GM21737 (cell line): ENCODE results near the gene ATP5MK.
"Not testable (repeated sequence)": the region's sequence is repeated elsewhere in the genome, so short reads cannot be mapped to it uniquely, and the experiment has no call there.

Source experiments
- ATAC-seq: cut with Tn5 transposase; IDR thresholded peaks from one replicate; pipeline ENCODE4 v1.9.1; 2021; ENCODE audit warnings: mild to moderate bottlenecking, moderate library complexity; ENCODE audit not compliant: unreplicated experiment

The ATP5MK gene

DNA sequence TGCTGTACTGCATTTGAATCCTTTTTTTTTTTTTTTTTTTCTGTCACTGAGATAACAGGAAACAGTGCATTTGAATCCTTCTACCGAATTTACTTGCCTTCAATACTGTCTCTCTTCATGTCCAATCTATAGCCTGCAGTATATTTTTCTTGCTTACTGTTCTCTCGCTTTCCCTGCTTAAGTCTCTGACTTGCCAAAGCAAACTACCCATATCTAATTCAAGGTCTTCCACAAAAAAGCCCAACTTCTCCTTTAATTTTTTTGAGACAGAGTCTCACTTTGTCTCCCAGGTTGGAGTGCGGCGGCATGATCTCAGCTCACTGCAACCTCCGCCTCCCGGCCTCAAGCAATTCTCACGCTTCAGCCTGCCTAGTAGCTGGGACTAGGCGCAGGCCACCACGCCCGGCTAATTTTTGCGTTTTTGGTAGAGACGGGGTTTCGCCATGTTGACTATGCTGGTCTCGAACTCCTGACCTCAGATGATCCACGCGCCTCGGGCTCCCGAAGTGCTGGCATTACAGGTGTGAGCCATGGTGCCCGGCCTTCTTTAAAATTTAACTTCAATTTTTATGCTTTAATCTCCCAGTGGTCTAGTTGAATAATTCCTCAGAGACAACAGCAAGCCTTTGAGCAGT lies 1.0 kb upstream of the ATP5MK start:
- ATAC-seq: no peak

DNA sequence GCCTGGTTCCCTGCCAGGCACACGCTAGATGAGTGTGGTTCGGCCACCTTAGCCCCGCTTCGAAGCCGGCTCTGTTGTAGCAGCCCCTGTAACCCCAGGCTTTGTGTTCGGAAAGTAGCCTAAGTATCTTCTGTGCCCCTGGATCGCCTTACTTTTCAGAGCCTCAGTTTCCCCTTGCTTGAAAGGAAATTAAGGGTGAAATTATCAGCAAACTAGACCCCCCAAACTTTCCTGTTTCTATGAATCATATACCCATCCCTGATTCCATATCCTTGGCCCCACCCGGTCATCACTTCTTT lies 463 bp upstream of the ATP5MK start:
- ATAC-seq: no peak

DNA sequence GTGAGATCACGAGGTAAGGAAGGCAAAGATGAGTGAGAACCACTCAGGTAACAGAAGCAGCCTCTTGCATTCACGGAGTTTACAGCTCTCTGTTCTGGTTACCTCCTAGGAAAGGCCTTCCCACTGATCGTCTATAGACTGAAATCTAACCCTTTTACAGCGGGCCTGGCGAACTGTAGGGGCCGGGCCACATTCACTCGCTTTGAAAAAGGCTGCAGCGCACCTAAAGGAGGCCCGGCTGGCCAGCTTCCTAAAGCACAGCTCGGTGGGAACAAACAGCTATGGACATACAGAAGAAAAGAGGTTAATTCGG lies 565 bp downstream of the ATP5MK start:
- ATAC-seq: no peak

DNA sequence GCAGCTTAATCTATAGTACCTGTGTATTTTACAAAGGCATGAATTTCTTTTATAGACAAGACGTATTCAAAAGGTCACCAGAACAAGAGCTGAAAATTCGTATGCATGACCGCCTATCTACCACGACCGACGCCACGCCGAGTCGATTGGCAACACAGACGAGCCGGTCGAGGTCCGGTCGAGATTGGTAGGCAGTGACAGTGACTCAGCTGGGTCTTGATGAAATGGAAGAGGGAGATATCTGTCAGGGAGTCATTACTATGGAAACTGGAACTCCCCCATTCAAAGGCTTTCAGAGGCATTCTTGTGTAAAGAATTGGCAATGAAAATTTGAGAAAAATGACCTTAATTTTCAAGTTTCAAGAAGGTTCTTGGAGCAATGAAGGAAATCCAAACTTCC lies 2.1 kb downstream of the ATP5MK start:
- no peak for ATAC-seq

DNA sequence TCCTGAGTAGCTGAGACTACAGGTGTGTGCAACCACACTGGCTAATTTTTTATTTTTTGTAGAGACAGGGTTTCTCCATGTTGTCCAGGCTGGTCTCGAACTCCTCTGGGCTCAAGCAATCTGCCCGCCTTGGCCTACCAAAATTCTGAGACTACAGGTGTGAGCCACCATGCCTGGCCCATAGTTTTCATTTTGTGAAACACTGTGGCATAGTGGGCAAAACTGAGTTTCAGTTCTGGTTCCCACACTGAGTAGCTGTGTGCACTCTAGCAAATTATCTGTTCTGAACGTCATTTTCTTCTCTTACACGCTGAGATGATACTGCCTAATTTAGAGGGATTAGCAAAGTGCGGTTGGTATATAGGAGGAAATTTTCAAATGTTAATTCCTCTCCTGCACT lies 13.5 kb downstream of the ATP5MK start:
- ATAC-seq: no peak

DNA sequence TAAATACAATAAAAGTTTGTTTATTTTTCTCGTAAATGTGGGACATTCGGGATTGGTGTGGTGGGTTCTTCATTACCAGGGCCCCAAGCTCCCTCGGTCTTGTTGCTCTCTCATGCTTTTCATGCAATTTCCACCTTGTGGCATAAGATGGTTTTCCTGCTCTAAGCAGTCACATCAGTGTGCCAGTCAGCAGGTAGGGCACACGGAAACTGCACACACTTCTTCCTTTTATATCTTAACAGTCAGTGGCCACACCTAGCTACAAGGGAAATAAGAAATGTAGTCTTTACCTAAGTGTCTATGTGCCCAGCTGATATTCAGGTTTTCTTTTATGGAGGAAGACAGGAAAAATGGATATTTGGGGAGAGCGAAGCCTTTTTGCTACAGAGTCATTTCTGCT lies 22.0 kb downstream of the ATP5MK start:
- ATAC-seq: no peak

DNA sequence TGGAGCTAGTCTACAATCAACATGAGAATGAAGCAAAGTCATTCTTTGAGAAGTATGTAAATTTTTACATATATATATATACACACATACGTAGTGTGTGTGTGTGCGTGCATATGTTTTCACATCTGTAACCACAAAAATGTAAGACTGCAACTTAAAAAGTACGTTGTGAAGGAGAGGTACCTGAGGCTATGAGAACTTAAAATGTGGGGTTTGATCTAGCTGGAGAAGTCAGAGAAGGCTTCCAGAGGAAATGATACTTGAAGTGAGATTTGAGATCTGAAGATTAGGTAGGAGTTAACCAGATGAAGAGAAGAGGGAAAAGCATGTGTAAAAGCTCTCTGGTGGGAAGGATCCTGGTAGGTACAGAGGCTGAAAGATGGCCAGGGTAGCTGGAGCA lies 22.7 kb downstream of the ATP5MK start:
- ATAC-seq: no peak

DNA sequence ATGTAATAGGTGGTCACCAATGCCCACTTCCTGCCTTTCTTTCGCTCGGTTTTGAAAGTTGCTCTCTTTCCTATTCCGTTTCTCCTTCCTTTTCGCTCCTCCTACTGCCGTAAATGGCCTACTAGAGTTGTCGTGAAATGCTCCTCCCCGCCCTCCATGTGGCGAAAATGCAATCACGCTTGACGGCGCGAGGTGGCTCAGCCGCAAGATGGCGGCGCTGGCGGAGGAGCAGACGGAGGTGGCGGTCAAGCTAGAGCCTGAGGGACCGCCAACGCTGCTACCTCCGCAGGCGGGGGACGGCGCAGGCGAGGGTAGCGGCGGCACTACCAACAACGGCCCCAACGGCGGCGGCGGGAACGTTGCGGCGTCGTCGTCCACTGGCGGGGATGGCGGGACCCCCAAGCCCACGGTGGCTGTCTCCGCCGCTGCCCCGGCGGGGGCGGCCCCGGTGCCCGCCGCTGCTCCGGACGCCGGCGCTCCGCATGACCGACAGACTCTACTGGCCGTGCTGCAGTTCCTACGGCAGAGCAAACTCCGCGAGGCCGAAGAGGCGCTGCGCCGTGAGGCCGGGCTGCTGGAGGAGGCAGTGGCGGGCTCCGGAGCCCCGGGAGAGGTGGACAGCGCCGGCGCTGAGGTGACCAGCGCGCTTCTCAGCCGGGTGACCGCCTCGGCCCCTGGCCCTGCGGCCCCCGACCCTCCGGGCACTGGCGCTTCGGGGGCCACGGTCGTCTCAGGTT lies 28.3 kb downstream of the ATP5MK start, which contains the start of gene TAF5:
TSS of gene TAF5 (plus strand) at position 195 of the 737 bp plus-strand sequence. CDS start at position 209, 14 bp downstream.
- ATAC-seq: peak; percentile 61

DNA sequence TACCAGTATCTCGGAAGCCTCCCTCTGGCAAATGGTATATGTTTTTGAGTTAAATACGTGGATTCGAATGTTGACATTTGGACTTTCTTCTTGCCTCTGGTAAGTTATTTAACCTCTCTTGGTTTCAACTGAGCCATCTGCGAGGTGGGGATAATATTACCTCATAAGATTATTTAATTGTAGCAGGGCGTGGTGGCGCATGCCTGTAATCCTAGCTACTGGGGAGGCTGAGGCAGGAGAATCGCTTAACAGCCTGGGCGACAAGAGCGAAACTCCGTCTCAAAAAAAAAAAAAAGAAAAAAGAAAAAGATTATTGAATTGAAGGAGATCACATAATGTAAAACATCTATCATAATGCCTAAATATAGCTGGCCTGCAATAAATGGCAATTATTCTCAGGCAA lies 28.9 kb downstream of the ATP5MK start:
- no peak for ATAC-seq

DNA sequence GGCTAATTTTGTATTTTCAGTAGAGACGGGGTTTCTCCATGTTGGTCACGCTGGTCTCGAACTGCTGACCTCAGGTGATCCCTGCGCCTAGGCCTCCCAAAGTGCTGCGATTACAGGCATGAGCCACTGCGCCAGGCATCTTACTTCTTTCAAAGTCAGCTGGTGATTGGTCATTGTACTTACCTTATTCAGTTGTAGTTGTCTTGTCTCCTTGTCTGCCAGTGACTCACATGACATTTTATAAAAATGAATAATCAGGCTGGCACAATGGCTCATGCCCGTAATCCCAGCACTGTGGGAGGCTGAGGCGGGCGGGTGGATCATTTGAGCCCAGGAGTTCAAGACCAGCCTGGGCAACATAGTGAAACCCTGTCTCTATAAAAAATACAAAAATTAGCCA lies 35.5 kb downstream of the ATP5MK start:
- not testable (repeated sequence) for ATAC-seq

DNA sequence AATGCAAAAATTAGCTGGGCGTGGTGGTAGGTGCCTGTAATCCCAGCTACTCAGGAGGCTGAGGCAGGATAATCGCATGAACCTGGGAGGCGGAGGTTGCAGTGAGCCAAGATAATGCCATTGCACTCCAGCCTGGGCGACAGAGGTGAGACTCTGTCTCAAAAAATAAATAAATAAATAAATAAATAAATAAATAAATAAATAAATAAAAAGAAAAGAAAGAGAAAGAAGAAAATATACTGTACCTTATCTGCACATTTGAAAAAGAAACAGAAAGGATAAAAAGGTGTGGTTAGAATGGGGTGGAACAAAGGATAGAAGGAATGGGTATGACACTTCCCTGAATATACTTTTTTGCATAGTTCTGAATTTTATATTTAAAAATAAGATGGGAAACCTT lies 36.8 kb downstream of the ATP5MK start:
- ATAC-seq: not testable (repeated sequence)

DNA sequence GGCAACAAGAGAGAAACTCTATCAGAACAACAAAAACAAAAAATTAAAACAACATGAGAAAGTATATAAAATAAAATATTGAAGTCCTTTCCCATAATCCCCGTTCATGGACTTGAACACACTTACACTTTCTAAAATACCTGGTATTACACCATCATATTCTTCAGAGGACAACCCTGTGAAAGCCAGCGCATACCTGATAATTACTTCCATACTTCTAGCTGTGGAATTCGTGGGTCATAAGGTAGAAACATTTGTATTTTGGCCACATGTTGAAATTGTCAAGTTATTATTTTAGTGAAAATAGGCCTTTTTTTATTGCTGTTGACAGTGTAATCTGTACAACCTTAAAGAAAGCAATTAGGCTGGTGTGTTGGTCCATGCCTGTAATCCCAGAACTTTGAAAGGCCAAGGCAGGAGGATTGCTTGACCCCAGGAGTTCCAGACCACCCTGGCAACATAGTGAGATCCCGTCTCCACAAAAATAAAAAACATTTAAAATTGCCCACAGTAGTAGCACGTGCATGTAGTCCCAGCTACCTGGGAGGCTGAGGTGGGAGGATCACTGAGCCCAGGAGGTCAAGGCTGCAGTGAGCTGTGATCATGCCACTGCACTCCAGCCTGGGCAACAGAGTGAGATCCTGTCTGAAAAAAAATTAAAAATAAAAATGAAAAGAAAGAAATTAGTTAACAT lies 40.2 kb downstream of the ATP5MK start:
- ATAC-seq: no peak

DNA sequence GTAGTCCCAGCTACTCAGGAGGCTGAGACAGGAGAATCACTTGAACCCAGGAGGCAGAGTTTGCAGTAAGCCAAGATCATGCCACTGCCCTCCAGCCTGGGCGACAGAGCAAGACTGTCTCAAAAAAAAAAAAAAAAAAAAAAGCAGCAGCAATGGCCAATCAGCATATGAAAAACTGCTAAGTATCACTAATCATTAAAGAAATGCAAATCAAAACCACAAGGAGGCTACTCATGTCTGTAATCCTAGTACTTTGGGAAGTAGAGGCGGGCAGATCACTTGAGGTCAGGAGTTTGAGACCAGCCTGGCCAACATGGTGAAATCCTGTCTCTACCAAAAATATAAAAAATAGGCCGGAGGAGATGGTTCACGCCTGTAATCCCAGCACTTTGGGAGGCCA lies 41.7 kb downstream of the ATP5MK start:
- ATAC-seq: not testable (repeated sequence)

DNA sequence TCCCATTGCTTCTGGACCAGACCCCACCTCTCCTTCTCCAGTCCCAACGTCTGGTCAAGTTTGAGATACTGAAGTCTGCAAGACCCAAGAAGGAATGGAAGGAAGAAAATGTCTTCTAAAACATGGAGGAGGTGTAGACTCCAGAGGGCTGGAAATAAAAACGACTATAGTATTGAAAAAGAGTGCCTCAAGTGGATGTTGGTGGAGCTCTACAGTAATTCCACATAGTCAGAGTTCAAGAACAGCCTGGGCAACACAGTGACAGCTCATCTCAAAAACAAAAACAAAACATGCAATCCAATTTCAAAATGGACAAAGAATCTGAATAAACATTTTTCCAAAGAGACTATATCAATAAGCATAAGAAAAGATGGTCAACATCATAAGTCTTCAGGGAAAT lies 43.0 kb downstream of the ATP5MK start:
- no peak for ATAC-seq

DNA sequence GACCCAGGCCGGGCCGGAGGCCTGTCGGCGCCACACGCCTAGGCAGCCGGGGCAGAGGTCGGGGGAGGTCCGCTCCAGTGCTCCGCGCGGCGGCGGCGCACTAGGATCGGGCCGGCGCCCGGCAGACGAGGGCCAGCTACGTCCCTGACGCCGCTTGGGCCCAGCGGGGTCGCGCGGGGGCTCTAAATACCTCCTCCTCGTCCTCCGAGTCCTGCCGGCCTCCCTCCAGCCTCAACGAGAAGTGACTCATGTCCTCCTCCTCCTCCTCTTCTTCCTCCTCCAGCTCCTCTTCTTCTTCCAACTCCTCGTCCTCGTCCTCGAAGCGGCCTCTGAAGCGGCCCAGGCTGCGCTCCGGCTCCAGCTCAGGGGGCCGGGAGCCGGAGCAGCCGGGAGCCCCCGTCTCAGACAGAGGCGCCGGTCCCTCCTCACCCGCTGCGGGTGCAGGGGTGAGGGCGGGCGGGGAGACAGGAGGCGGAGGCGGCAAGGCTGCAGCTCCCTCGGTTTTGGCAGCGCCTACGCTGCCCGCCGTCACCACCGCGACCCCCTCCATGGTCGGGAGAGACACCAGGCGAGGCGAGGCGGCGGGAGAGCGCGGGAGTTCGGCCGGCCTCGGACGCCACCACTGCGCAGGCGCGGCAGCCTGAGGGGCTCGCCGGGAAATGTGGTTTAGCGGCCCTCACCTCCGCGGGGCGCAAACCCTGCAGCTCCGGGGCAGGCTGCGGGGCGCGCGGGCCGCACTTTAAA lies 45.6 kb downstream of the ATP5MK start, which contains the start of gene PCGF6:
TSS of gene PCGF6 (minus strand) at position 624 of the 744 bp plus-strand sequence. CDS start at position 550, 74 bp downstream.
- ATAC-seq: peak; percentile 86

DNA sequence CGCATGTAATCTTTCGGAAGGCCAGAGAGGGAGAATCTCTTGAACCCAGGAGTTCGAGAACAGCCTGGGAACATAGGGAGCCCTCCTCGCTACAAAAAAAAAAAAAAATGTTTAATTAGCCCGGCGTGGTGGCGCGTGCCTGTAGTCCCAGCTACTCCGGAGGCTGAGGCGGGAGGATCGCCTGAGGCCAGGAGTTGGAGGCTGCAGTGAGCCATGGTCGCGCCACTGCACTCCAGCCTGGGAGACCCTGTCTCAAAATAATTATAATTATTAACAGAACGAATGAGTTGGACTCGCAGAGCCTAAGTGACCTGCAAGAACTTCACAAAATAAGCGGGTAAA lies 46.1 kb downstream of the ATP5MK start:
- ATAC-seq: no peak
